ENCODE results near the gene PLB1. TPM values are rescaled to one million over a fixed set of nuclear protein-coding genes. Genes with fewer than 3 reads are reported as not detected.

PLB1 gene
- total RNA-seq, 1 donor from 2014 or later, result 1.6 TPM

DNA sequence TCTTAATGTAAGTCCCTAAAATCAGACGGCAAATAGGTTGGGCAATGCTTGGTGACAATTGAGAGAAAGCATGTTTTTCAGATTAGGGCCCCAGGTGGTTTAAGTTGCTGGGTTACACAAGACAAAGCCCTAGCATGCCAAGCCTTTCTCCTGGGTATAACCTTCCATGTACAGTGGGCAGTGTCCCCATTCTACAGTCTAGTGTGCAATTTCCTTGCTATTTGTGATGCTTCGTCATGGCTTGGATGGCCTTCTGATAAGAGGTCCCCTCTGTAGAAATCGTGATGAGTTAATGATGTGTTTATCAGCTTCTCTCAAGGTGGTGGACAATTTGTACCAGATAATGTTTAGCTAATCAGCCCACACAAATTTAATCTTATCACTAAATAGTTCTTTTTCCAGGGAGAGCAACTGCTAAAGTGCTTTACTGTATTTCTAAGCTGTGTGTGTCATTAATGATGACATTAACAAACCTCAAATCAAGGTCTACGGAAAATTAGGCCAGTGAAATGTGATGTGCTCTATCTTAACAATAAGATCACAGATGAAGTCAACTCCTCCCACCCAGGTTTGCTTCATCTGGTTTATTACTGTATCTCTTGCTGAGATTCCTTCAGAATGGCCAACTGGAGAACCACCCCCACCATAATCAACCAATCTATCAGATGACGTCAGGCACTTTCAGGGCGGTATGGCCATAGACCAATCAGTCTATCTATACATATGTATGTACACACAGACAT lies 61.7 kb downstream of the PLB1 start:
- Histone ChIP-seq H3K36me3 (ENCODE audit: control insufficient read depth, insufficient read depth, low read length) (no peaks in the 10 kb centered on the region), H3K4me3 (ENCODE audit: low read depth, low read length) (no peak overlapping the region), H3K27me3 (ENCODE audit: control insufficient read depth, insufficient read depth, low read length) (no peaks in the 10 kb centered on the region)
- FAIRE-seq, result no peak
- no peak for DNase-seq (ENCODE audit: low read depth)
- TF ChIP-seq, protein P1, sequence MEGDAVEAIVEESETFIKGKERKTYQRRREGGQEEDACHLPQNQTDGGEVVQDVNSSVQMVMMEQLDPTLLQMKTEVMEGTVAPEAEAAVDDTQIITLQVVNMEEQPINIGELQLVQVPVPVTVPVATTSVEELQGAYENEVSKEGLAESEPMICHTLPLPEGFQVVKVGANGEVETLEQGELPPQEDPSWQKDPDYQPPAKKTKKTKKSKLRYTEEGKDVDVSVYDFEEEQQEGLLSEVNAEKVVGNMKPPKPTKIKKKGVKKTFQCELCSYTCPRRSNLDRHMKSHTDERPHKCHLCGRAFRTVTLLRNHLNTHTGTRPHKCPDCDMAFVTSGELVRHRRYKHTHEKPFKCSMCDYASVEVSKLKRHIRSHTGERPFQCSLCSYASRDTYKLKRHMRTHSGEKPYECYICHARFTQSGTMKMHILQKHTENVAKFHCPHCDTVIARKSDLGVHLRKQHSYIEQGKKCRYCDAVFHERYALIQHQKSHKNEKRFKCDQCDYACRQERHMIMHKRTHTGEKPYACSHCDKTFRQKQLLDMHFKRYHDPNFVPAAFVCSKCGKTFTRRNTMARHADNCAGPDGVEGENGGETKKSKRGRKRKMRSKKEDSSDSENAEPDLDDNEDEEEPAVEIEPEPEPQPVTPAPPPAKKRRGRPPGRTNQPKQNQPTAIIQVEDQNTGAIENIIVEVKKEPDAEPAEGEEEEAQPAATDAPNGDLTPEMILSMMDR (IDR thresholded peaks at IDR 0.05; ENCODE audit: insufficient read depth, low read length, severe bottlenecking), result no peak

DNA sequence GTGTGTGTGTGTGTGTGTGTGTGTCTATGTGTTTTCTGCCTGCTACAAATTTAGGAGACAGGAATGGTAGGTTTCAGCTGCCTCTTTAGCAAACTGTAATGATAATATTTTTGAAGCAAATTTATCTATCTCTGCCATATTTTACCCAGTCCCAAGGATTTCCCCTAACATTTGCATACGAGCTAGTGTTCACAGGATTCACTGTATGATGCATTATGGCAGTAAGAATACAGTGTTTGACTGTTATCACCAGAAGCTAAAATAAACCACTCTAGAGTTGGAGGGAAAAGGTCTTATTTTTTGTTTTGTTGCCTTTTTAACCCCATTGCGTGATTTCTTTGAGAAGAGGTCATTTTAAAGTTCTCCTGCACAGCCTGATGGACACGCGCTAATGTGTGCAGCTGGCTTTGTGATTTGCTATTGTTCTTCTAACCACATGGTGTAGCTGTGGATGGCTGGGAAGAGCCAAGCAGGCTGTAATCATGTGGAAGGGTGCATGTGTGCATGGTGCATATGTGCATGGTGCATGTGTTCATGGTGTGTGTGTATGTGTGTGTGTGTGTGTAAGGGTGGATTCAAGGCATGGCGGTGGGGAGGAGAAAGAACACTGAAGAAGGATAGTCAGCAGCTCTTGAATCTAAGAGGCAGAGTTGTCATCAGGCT lies 62.4 kb downstream of the PLB1 start:
- Histone ChIP-seq H3K36me3 (ENCODE audit: control insufficient read depth, insufficient read depth, low read length) (no peaks in the 10 kb centered on the region), H3K27me3 (ENCODE audit: control insufficient read depth, insufficient read depth, low read length) (no peaks in the 10 kb centered on the region), H3K4me3 (ENCODE audit: low read depth, low read length) (no peak overlapping the region)
- DNase-seq (ENCODE audit: low read depth) (no peak), FAIRE-seq (peak; percentile 96)
- TF ChIP-seq, protein P1 (IDR thresholded peaks at IDR 0.05; ENCODE audit: insufficient read depth, low read length, severe bottlenecking), result no peak

DNA sequence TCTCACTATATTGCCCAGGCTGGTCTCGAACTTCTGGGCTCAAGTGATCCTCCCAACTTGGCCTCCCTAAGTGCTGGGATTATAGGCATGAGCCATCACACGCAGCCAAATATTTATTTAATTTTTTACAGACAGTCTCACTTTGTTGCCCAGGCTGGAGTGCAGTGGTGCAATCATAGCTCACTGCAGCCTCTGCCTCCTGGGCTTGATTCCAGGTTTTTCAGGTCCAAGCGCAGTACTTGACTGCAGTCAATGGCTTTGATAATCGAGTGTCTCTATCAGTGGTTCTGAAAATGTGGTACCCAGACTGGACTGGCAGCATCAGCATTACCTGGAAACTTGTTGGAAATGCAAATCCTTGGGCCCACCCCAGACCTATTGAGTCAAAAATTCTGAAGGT lies 63.1 kb downstream of the PLB1 start:
- FAIRE-seq (no peak), DNase-seq (ENCODE audit: low read depth) (no peak)
- H3K4me3 ChIP-seq (ENCODE audit: low read depth, low read length), result no peak overlapping the region
- no peaks in the 10 kb centered on the region for H3K36me3 ChIP-seq (ENCODE audit: control insufficient read depth, insufficient read depth, low read length)
- TF ChIP-seq, protein P1 (IDR thresholded peaks at IDR 0.05; ENCODE audit: insufficient read depth, low read length, severe bottlenecking), result no peak
- no peaks in the 10 kb centered on the region for H3K27me3 ChIP-seq (ENCODE audit: control insufficient read depth, insufficient read depth, low read length)

DNA sequence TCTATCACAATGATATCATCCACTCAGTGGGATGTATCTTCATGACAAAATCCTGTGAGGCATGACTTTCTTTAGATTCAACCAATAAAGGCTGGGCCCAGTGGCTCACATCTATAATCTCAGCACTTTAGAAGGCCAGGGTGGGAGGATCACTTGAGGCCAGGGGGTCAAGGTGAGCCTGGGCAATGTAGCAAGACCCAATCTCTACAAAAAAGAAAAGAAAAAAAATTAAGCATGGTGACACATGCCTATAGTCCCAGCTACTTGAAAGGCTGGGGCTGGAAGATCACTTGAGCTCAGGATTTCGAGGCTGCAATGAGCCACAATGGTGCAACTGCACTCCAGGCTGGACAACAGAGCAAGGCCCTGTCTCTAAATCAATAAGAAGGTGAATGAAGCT lies 68.0 kb downstream of the PLB1 start:
- FAIRE-seq (no peak), DNase-seq (ENCODE audit: low read depth) (no peak)
- no peaks in the 10 kb centered on the region for H3K36me3 ChIP-seq (ENCODE audit: control insufficient read depth, insufficient read depth, low read length)
- H3K27me3 ChIP-seq (ENCODE audit: control insufficient read depth, insufficient read depth, low read length), result no peaks in the 10 kb centered on the region
- TF ChIP-seq, protein P1 (IDR thresholded peaks at IDR 0.05; ENCODE audit: insufficient read depth, low read length, severe bottlenecking), result no peak
- no peak overlapping the region for H3K4me3 ChIP-seq (ENCODE audit: low read depth, low read length)

DNA sequence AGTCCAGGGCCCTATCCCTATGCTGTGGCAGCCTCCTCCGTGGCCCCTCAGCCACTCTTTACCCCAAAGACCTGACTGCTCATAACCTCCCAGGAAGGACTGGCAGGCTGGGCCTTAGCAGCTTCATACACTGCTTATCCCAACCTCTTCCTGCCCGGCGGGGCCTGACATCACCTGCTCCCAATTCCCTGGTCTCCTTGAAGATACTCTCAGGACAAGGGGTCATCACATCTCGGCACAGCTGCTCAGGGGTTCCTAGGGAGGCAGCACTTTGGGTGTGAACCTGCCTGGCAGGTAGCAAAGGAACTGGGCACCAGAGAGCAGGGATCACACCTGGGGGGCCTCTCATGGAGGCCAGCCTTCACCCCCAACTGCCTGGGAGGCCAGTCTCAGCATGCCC lies 68.5 kb downstream of the PLB1 start:
- Histone ChIP-seq H3K27me3 (ENCODE audit: control insufficient read depth, insufficient read depth, low read length) (no peaks in the 10 kb centered on the region), H3K36me3 (ENCODE audit: control insufficient read depth, insufficient read depth, low read length) (no peaks in the 10 kb centered on the region), H3K4me3 (ENCODE audit: low read depth, low read length) (no peak overlapping the region)
- DNase-seq (ENCODE audit: low read depth), result no peak
- TF ChIP-seq, protein P1 (IDR thresholded peaks at IDR 0.05; ENCODE audit: insufficient read depth, low read length, severe bottlenecking), result no peak
- no peak for FAIRE-seq
